ENCODE data around the gene DNASE1L3. TPM values are rescaled to one million over a fixed set of nuclear protein-coding genes. Genes with fewer than 3 reads are reported as not detected.
"Not testable (repeated sequence)": the region's sequence is repeated elsewhere in the genome, so short reads cannot be mapped to it uniquely, and the experiment has no call there.

Gene DNASE1L3
- total RNA-seq, 1 experiment from 2014 or later = not detected

DNA sequence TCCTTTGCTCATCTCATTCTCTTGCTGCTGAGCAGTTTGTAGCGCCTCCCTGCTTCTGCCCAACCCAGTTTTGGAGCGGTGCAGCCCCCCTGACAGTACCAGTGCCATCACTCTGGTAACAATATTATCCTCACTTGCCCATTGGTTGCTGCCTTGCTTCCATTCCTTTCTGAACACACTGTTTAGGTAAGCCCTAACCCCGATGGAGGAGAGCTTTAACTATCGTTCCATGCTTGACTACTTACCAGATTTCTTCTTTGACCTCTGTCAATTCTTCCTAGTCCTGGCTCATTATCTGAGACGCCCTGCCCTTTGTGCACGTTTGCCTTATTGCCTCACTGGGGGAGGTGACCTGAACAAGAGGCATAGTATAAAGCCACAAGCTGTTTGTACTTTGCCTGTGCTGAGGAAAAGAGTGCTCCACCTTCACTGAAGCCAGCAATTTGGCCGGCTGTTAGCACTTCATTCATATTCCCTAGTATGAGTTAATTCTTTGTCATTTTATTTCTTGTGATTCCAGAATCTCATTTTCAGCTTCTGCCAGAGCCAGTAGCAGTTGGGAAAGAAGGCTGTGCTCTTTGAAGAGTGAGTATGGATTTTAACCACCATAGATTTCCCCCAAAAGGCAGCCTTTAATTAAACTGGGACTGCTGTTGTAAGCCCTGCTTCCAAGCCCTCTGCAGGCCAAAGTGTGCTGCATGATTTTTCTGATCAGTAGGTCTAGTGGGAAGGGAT, 38.8 kb upstream of the DNASE1L3 start:
- BruUV-seq (replicated peaks) = no TSS peak
- intact Hi-C loops (cut with micrococcal nuclease; ENCODE audit: unreplicated experiment) = no loop called here
- no peaks in the 10 kb centered on the region for H3K36me3 Mint-ChIP-seq (ENCODE audit: insufficient read depth, unreplicated experiment)
- CTCF ChIA-PET = no interaction called here
- no peaks in the 10 kb centered on the region for H3K9me3 Mint-ChIP-seq (ENCODE audit: low read depth, unreplicated experiment)
- no peaks in the 10 kb centered on the region for H3K27me3 Mint-ChIP-seq (ENCODE audit: unreplicated experiment)
- H3K27ac Mint-ChIP-seq (ENCODE audit: unreplicated experiment) = no peak overlapping the region
- peaks cover 10% of the 10 kb centered on the region for H3K4me1 Mint-ChIP-seq (ENCODE audit: low read depth, unreplicated experiment)
- TF ChIP-seq, protein P1, sequence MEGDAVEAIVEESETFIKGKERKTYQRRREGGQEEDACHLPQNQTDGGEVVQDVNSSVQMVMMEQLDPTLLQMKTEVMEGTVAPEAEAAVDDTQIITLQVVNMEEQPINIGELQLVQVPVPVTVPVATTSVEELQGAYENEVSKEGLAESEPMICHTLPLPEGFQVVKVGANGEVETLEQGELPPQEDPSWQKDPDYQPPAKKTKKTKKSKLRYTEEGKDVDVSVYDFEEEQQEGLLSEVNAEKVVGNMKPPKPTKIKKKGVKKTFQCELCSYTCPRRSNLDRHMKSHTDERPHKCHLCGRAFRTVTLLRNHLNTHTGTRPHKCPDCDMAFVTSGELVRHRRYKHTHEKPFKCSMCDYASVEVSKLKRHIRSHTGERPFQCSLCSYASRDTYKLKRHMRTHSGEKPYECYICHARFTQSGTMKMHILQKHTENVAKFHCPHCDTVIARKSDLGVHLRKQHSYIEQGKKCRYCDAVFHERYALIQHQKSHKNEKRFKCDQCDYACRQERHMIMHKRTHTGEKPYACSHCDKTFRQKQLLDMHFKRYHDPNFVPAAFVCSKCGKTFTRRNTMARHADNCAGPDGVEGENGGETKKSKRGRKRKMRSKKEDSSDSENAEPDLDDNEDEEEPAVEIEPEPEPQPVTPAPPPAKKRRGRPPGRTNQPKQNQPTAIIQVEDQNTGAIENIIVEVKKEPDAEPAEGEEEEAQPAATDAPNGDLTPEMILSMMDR (IDR thresholded peaks at IDR 0.05; ENCODE audit: unreplicated experiment) = no peak
- no peak for DNase-seq
- no peak overlapping the region for H3K4me3 Mint-ChIP-seq (ENCODE audit: low read depth, unreplicated experiment)

DNA sequence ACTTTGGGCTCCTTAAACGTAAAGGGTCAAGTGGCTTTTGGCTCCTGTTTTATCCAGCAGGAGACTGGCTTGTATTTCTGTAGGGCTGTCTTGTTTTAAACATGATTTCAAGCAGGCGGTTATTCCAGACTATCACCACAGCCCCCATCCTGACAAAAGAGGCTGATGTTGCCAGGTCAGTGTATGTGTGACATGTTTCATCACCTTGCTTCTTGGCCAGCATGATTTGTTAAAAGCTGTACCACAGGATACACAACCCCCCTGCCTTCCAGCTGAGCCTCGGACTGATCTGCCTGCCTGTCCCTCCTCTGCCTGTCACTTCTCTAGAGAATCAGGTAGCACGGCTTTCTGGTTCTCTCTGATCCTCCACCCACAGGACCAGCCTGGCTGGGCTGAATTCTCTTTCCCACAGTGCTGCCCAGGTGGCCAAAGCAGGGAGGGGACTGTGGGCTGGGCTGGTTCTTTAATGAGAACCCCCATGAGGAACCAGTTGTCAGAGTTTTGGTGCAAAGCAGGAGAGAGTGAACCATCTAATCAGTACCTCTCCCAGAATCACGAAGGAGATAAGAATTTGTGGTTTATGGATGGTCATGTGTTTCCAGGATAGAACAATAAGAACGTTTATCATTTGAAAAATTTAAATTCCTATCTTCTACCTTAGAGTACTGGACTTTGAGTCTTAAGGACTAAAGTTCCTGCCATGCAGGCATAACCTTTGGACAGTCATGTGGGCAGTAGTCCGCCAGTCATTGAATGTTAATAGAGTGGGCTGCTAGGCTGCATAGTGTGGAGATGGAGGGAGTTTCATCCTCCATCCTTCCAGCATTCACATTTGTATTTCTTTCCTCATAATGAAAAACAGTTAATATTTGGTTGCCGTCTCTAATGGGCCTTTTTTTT, 35.6 kb upstream of the DNASE1L3 start:
- no TSS peak for BruUV-seq (replicated peaks)
- intact Hi-C loops (cut with micrococcal nuclease; ENCODE audit: unreplicated experiment) = no loop called here
- TF ChIP-seq, protein P1 (IDR thresholded peaks at IDR 0.05; ENCODE audit: unreplicated experiment) = no peak
- Mint-ChIP-seq H3K4me1 (ENCODE audit: low read depth, unreplicated experiment) (peaks cover 10% of the 10 kb centered on the region), H3K27ac (ENCODE audit: unreplicated experiment) (no peak overlapping the region), H3K4me3 (ENCODE audit: low read depth, unreplicated experiment) (no peak overlapping the region), H3K27me3 (ENCODE audit: unreplicated experiment) (no peaks in the 10 kb centered on the region), H3K9me3 (ENCODE audit: low read depth, unreplicated experiment) (no peaks in the 10 kb centered on the region), H3K36me3 (ENCODE audit: insufficient read depth, unreplicated experiment) (no peaks in the 10 kb centered on the region)
- DNase-seq = no peak
- CTCF ChIA-PET = interaction anchor here (0.7 kb wide), 1 partner anchor 9 kb away, joined by 3 read pairs; no protein-coding TSS in a partner anchor

DNA sequence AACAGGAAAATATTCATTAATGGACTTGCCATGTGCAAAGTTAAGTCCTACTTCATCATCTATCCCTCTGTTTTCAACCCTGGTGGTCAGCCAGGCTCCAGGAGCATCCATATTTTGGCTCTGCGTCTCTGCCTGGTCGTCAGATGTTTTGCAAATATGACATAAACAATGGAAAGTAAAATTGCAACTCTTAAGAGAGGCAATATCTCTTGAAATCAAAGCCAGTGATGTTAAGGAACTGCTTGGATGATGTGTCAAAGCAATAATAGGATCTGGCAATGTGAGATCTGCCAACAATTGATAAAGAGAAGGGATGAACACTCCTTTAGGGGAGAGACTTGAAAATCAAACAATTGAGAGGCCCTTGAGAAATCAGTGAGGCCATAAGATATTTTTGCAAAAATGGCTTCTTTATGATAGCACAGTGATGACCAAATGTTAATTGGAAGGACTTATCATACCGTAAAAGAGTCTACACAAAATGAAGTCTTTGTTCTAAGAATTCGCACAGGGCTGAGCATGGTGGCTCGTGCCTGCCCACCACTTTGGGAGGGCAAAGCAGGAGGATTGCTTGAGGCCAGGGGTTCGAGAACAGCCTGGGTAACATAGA, 33.3 kb upstream of the DNASE1L3 start:
- Mint-ChIP-seq H3K9me3 (ENCODE audit: low read depth, unreplicated experiment) (no peaks in the 10 kb centered on the region), H3K36me3 (ENCODE audit: insufficient read depth, unreplicated experiment) (no peaks in the 10 kb centered on the region), H3K4me1 (ENCODE audit: low read depth, unreplicated experiment) (peaks cover 2% of the 10 kb centered on the region), H3K27ac (ENCODE audit: unreplicated experiment) (no peak overlapping the region), H3K27me3 (ENCODE audit: unreplicated experiment) (no peaks in the 10 kb centered on the region), H3K4me3 (ENCODE audit: low read depth, unreplicated experiment) (no peak overlapping the region)
- CTCF ChIA-PET = no interaction called here
- TF ChIP-seq, protein P1 (IDR thresholded peaks at IDR 0.05; ENCODE audit: unreplicated experiment) = no peak
- DNase-seq = no peak
- BruUV-seq (replicated peaks) = no TSS peak
- intact Hi-C loops (cut with micrococcal nuclease; ENCODE audit: unreplicated experiment) = no loop called here

DNA sequence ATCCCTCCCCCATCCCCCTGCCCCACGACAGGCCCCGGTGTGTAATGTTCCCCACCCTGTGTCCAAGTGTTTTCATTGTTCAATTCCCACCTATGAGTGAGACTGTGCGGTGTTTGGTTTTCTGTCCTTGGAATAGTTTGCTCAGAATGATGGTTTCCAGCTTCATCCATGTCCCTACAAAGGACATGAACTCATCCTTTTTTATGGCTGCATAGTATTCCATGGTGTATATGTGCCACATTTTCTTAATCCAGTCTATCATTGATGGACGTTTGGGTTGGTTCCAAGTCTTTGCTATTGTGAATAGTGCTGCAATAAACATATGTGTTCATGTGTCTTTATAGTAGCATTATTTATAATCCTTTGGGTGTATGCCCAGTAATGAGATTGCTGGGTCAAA, 32.1 kb upstream of the DNASE1L3 start:
- H3K4me1 Mint-ChIP-seq (ENCODE audit: low read depth, unreplicated experiment); H3K27me3 Mint-ChIP-seq (ENCODE audit: unreplicated experiment); H3K27ac Mint-ChIP-seq (ENCODE audit: unreplicated experiment); intact Hi-C loops (cut with micrococcal nuclease; ENCODE audit: unreplicated experiment); BruUV-seq (replicated peaks); H3K4me3 Mint-ChIP-seq (ENCODE audit: low read depth, unreplicated experiment); H3K36me3 Mint-ChIP-seq (ENCODE audit: insufficient read depth, unreplicated experiment); DNase-seq; H3K9me3 Mint-ChIP-seq (ENCODE audit: low read depth, unreplicated experiment): not testable (repeated sequence)
- CTCF ChIA-PET = interaction anchor here (0.7 kb wide), 1 partner anchor 14 kb away, joined by 3 read pairs; no protein-coding TSS in a partner anchor
